IMR-90 (cell line): ENCODE measurements around the gene WDR48.

Source experiments
- BHLHE40 ChIP-seq: fragments of 150-350 bp; IDR thresholded peaks from 2 replicates; pipeline ENCODE4 v1.6.1; 2016; ENCODE audit warnings: mild to moderate bottlenecking, low read depth, low read length
- CEBPB ChIP-seq: IDR thresholded peaks from 2 replicates; pipeline ENCODE4 v1.6.1; 2012; ENCODE audit warnings: low read depth, low read length, improper control_type of control experiment
- CHD1 ChIP-seq: IDR thresholded peaks from 2 replicates; pipeline ENCODE4 v1.6.1; 2012; ENCODE audit warnings: low read depth, low read length, improper control_type of control experiment
- CTCF ChIP-seq: conservative IDR thresholded peaks from 2 replicates; pipeline ENCODE4 v1.5.1; 2012; ENCODE audit warnings: mild to moderate bottlenecking, low read depth, low read length, improper control_type of control experiment
- FOS ChIP-seq: fragments of 150-350 bp; IDR thresholded peaks from 2 replicates; pipeline ENCODE4 v1.6.1; 2016; ENCODE audit warnings: low read depth, low read length
- MAFK ChIP-seq: IDR thresholded peaks from 2 replicates; pipeline ENCODE4 v1.6.1; 2012; ENCODE audit warnings: low read depth, low read length, improper control_type of control experiment
- MAZ ChIP-seq: IDR thresholded peaks from 2 replicates; pipeline ENCODE4 v1.6.1; 2012; ENCODE audit warnings: low read depth, mild to moderate bottlenecking, low read length, improper control_type of control experiment, moderate library complexity, borderline replicate concordance
- MXI1 ChIP-seq: IDR thresholded peaks from 2 replicates; pipeline ENCODE4 v1.6.1; 2012; ENCODE audit warnings: low read depth, mild to moderate bottlenecking, low read length, moderate library complexity, borderline replicate concordance
- NFE2L2 ChIP-seq: fragments of 150-350 bp; IDR thresholded peaks from 2 replicates; pipeline ENCODE4 v1.6.1; 2016; ENCODE audit warnings: low read depth, mild to moderate bottlenecking, low read length
- POLR2A ChIP-seq: IDR thresholded peaks from 2 replicates; pipeline ENCODE4 v1.6.1; 2012; ENCODE audit warnings: mild to moderate bottlenecking, low read depth, low read length
- RAD21 ChIP-seq: IDR thresholded peaks from 2 replicates; pipeline ENCODE4 v1.6.1; 2012; ENCODE audit warnings: low read length, improper control_type of control experiment
- RCOR1 ChIP-seq: IDR thresholded peaks from 2 replicates; pipeline ENCODE4 v1.6.1; 2012; ENCODE audit warnings: mild to moderate bottlenecking, low read length, improper control_type of control experiment; ENCODE audit not compliant: insufficient replicate concordance
- USF2 ChIP-seq: fragments of 150-350 bp; IDR thresholded peaks from 2 replicates; pipeline ENCODE4 v1.6.1; 2017; ENCODE audit warnings: mild to moderate bottlenecking, antibody characterized with exemption, low read length, low read depth

DNA sequence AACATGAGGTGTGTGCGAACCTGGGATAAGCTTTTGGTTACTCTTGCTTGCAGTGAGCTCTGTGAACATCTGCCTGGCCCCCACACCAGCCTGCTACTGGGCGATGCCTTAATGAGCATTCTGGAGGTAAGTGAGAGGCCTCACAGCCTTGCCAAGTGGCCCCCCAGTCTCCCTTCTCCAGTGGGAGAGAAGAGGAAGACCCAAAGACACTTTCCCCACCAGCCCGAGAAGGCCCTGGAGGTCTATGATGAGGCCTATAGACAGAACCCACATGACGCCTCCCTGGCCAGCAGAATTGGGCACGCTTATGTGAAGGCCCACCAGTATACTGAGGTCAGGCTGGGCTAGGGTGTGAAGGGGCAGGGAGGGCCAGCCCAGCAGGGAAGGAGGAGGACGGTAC is 78.2 kb downstream of the WDR48 start:
- TF ChIP-seq CTCF (no peak), RAD21 (no peak), MXI1 (no peak), BHLHE40 (no peak), USF2 (no peak), POLR2A (no peak), MAZ (no peak), NFE2L2 (no peak), RCOR1 (no peak), CHD1 (no peak), CEBPB (no peak), FOS (no peak), MAFK (no peak)
